RWPE2 (cell line): ENCODE data around the gene CFAP210.
"Not testable (repeated sequence)": the region's sequence is repeated elsewhere in the genome, so short reads cannot be mapped to it uniquely, and the experiment has no call there.

Experiments used
- ATAC-seq: fragments of 200-7000 bp; cut with Tn5 transposase; 3 replicates; pipeline ENCODE4 v1.9.1; 2021; ENCODE audit warnings: low read depth
- DNase-seq: peaks from one replicate; pipeline ENCODE4 v3.0.0-alpha.2; 2020; ENCODE audit warnings: low spot score
- H3K27ac ChIP-seq: fragments of 450-650 bp; 2 replicates; pipeline ENCODE4 v1.5.1; 2017; ENCODE audit warnings: mild to moderate bottlenecking; ENCODE audit not compliant: poor library complexity, severe bottlenecking
- H3K27me3 ChIP-seq: fragments of 250-450 bp; sonication (Bioruptor Pico); 2 replicates; pipeline ENCODE4 v1.5.1; 2021; ENCODE audit warnings: mild to moderate bottlenecking, moderate library complexity; ENCODE audit not compliant: insufficient read depth, poor library complexity, severe bottlenecking
- H3K36me3 ChIP-seq: fragments of 250-450 bp; sonication (Bioruptor Pico); 2 replicates; pipeline ENCODE4 v1.5.1; 2020; ENCODE audit warnings: low read depth, mild to moderate bottlenecking, moderate library complexity
- H3K4me1 ChIP-seq: fragments of 250-450 bp; sonication (Bioruptor Pico); 2 replicates; pipeline ENCODE4 v1.5.1; 2021; ENCODE audit warnings: mild to moderate bottlenecking, moderate library complexity; ENCODE audit not compliant: insufficient read depth, poor library complexity, severe bottlenecking
- H3K4me3 ChIP-seq: fragments of 250-450 bp; sonication (Bioruptor Pico); 2 replicates; pipeline ENCODE4 v1.5.1; 2021; ENCODE audit warnings: mild to moderate bottlenecking, moderate library complexity; ENCODE audit not compliant: severe bottlenecking
- H3K9me3 ChIP-seq: fragments of 250-450 bp; sonication (Bioruptor Pico); 2 replicates; pipeline ENCODE4 v1.5.1; 2021; ENCODE audit warnings: mild to moderate bottlenecking, moderate library complexity; ENCODE audit not compliant: severe bottlenecking
- TF ChIP-seq, protein P1 (sequence below): fragments of 450-650 bp; IDR thresholded peaks from one replicate; pipeline ENCODE4 v1.5.1; 2017; ENCODE audit warnings: mild to moderate bottlenecking, moderate library complexity; ENCODE audit not compliant: poor library complexity, severe bottlenecking

The CFAP210 gene

GRCh38 chr2:169598982-169599381, 95.2 kb downstream of the CFAP210 start:
- ATAC-seq = no peak
- no peaks in the 10 kb centered on the region for H3K9me3 ChIP-seq
- no peak overlapping the region for H3K27ac ChIP-seq
- H3K4me1 ChIP-seq = no peaks in the 10 kb centered on the region
- H3K4me3 ChIP-seq = no peak overlapping the region
- TF ChIP-seq, protein P1, sequence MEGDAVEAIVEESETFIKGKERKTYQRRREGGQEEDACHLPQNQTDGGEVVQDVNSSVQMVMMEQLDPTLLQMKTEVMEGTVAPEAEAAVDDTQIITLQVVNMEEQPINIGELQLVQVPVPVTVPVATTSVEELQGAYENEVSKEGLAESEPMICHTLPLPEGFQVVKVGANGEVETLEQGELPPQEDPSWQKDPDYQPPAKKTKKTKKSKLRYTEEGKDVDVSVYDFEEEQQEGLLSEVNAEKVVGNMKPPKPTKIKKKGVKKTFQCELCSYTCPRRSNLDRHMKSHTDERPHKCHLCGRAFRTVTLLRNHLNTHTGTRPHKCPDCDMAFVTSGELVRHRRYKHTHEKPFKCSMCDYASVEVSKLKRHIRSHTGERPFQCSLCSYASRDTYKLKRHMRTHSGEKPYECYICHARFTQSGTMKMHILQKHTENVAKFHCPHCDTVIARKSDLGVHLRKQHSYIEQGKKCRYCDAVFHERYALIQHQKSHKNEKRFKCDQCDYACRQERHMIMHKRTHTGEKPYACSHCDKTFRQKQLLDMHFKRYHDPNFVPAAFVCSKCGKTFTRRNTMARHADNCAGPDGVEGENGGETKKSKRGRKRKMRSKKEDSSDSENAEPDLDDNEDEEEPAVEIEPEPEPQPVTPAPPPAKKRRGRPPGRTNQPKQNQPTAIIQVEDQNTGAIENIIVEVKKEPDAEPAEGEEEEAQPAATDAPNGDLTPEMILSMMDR = no peak
- H3K36me3 ChIP-seq = peaks cover 10% of the 10 kb centered on the region; the same call in 1 of the 2 replicates
- DNase-seq = no peak
- H3K27me3 ChIP-seq = no peaks in the 10 kb centered on the region

GRCh38 chr2:169596546-169596945, 97.7 kb downstream of the CFAP210 start:
- H3K4me1 ChIP-seq, ATAC-seq, H3K9me3 ChIP-seq, DNase-seq, H3K27ac ChIP-seq, H3K4me3 ChIP-seq, H3K27me3 ChIP-seq: not testable (repeated sequence)
- H3K36me3 ChIP-seq = peaks cover 12% of the 10 kb centered on the region
